DOHH2 (cell line): ENCODE measurements around the gene LRCH1.

Source experiments
- EZH2phosphoT487 ChIP-seq: fragments of 200-600 bp; sonication (generic); IDR thresholded peaks from 2 replicates; pipeline ENCODE4 v1.6.1; 2017; ENCODE audit warnings: borderline replicate concordance, mild to moderate bottlenecking, antibody characterized with exemption, low read length, moderate library complexity, mixed read lengths
- TF ChIP-seq, protein P1 (sequence below): fragments of 200-600 bp; sonication (generic); IDR thresholded peaks from one replicate; pipeline ENCODE4 v1.5.1; 2014; ENCODE audit warnings: antibody characterized with exemption, mild to moderate bottlenecking, low read depth, low read length; ENCODE audit not compliant: poor library complexity, severe bottlenecking

- TF ChIP-seq, protein P1, sequence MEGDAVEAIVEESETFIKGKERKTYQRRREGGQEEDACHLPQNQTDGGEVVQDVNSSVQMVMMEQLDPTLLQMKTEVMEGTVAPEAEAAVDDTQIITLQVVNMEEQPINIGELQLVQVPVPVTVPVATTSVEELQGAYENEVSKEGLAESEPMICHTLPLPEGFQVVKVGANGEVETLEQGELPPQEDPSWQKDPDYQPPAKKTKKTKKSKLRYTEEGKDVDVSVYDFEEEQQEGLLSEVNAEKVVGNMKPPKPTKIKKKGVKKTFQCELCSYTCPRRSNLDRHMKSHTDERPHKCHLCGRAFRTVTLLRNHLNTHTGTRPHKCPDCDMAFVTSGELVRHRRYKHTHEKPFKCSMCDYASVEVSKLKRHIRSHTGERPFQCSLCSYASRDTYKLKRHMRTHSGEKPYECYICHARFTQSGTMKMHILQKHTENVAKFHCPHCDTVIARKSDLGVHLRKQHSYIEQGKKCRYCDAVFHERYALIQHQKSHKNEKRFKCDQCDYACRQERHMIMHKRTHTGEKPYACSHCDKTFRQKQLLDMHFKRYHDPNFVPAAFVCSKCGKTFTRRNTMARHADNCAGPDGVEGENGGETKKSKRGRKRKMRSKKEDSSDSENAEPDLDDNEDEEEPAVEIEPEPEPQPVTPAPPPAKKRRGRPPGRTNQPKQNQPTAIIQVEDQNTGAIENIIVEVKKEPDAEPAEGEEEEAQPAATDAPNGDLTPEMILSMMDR = no peak
- no peak for TF ChIP-seq EZH2phosphoT487
Observed at GRCh38 chr13:46745706-46746105, 192.7 kb downstream of the LRCH1 start.
